IMR-90 (cell line): ENCODE results near the gene EYS. TPM values are rescaled to one million over a fixed set of nuclear protein-coding genes. Genes with fewer than 3 reads are reported as not detected.

Experiments used
- ATAC-seq: fragments of 200-7000 bp; cut with Tn5 transposase; 2 replicates; pipeline ENCODE4 v1.9.1; 2020; ENCODE audit warnings: low read depth, mild to moderate bottlenecking, moderate library complexity
- BruUV-seq: library from RNA; stranded (reverse); fragments of 400-500 nt; replicated peaks from 2 replicates; lab custom pipeline; 2021; lab: Mats Ljungman, UMichigan
- CTCF ChIA-PET: fragments of 300-600 bp; formaldehyde crosslinking; extraction: SDS; loops from one replicate; lab custom pipeline; 2021; ENCODE audit warnings: antibody characterized with exemption; lab: Yijun Ruan, JAX
- POLR2A ChIA-PET: fragments of 300-600 bp; sonication (Branson Sonifier 250); formaldehyde crosslinking; loops from one replicate; lab custom pipeline; 2022; ENCODE audit warnings: antibody characterized with exemption; ENCODE audit not compliant: unreplicated experiment; lab: Charles Lee
- DNase-seq: peaks from one replicate; pipeline ENCODE4 v3.0.0; 2013
- H2AFZ ChIP-seq: replicated peaks from 2 replicates; pipeline ENCODE3; 2013; ENCODE audit warnings: low read length, mild to moderate bottlenecking; ENCODE audit not compliant: poor library complexity
- H2AK5ac ChIP-seq: 2 replicates; pipeline ENCODE4 v1.6.1; 2013; ENCODE audit warnings: low read depth, low read length, inconsistent platforms
- H2AK9ac ChIP-seq: replicated peaks from 2 replicates; pipeline ENCODE3; 2013; ENCODE audit warnings: mild to moderate bottlenecking, low read depth, low read length, moderate library complexity; ENCODE audit not compliant: poor library complexity
- H2BK120ac ChIP-seq: 2 replicates; pipeline ENCODE4 v1.6.1; 2013; ENCODE audit warnings: low read depth, low read length, inconsistent platforms
- H2BK15ac ChIP-seq: 3 replicates; pipeline ENCODE4 v1.6.1; 2013; ENCODE audit warnings: low read depth, low read length, inconsistent platforms
- H2BK20ac ChIP-seq: 2 replicates; pipeline ENCODE4 v1.6.1; 2013; ENCODE audit warnings: low read depth, mild to moderate bottlenecking, inconsistent platforms, low read length, moderate library complexity
- H2BK5ac ChIP-seq: 2 replicates; pipeline ENCODE4 v1.6.1; 2013; ENCODE audit warnings: mild to moderate bottlenecking, low read depth, low read length, inconsistent platforms; ENCODE audit not compliant: poor library complexity, severe bottlenecking
- H3K14ac ChIP-seq: replicated peaks from 2 replicates; pipeline ENCODE4 v1.6.1; 2013; ENCODE audit warnings: low read depth, low read length, inconsistent platforms
- H3K18ac ChIP-seq: 2 replicates; pipeline ENCODE4 v1.6.1; 2013; ENCODE audit warnings: low read depth, low read length, control low read depth
- H3K23ac ChIP-seq: 2 replicates; pipeline ENCODE4 v1.6.1; 2013; ENCODE audit warnings: low read depth, low read length, inconsistent platforms
- H3K27ac ChIP-seq: 2 replicates; pipeline ENCODE4 v1.5.1; 2013; ENCODE audit warnings: mild to moderate bottlenecking, control low read depth, low read length; ENCODE audit not compliant: insufficient read depth
- H3K27me3 ChIP-seq: 2 replicates; pipeline ENCODE4 v1.6.1; 2013; ENCODE audit warnings: low read length; ENCODE audit not compliant: control insufficient read depth, insufficient read depth
- H3K36me3 ChIP-seq: 2 replicates; pipeline ENCODE4 v1.6.1; 2013; ENCODE audit warnings: low read length, mixed read lengths; ENCODE audit not compliant: control insufficient read depth, insufficient read depth
- H3K4ac ChIP-seq: 2 replicates; pipeline ENCODE4 v1.6.1; 2013; ENCODE audit warnings: low read depth, low read length, inconsistent platforms
- H3K4me1 ChIP-seq: 2 replicates; pipeline ENCODE4 v1.6.1; 2013; ENCODE audit warnings: low read length, mixed read lengths; ENCODE audit not compliant: control insufficient read depth, insufficient read depth
- H3K4me2 ChIP-seq: 2 replicates; pipeline ENCODE4 v1.6.1; 2013; ENCODE audit warnings: low read depth, mild to moderate bottlenecking, control low read depth, low read length, moderate library complexity
- H3K4me3 ChIP-seq: 2 replicates; pipeline ENCODE4 v1.5.1; 2013; ENCODE audit warnings: low read depth, mild to moderate bottlenecking, control low read depth, low read length, moderate library complexity; ENCODE audit not compliant: insufficient read depth
- H3K56ac ChIP-seq: 2 replicates; pipeline ENCODE4 v1.6.1; 2013; ENCODE audit warnings: low read length, inconsistent platforms; ENCODE audit not compliant: insufficient read depth; ENCODE audit errors: extremely low read depth
- H3K79me1 ChIP-seq, 2 experiments: 2 replicates each; pipeline ENCODE4 v1.6.1; 2013; ENCODE audit warnings: low read length in 2 of 2, inconsistent platforms in 1 of 2, low read depth in 1 of 2
- H3K9ac ChIP-seq: 2 replicates; pipeline ENCODE4 v1.6.1; 2013; ENCODE audit warnings: low read depth, low read length, control low read depth
- H3K9me1 ChIP-seq: 2 replicates; pipeline ENCODE4 v1.6.1; 2013; ENCODE audit warnings: low read length, inconsistent platforms; ENCODE audit not compliant: insufficient read depth
- H3K9me3 ChIP-seq: 2 replicates; pipeline ENCODE4 v1.6.1; 2013; ENCODE audit warnings: low read length; ENCODE audit not compliant: control insufficient read depth, insufficient read depth
- H4K20me1 ChIP-seq: 2 replicates; pipeline ENCODE4 v1.6.1; 2013; ENCODE audit warnings: low read length, inconsistent platforms; ENCODE audit not compliant: insufficient read depth
- H4K5ac ChIP-seq: 2 replicates; pipeline ENCODE4 v1.6.1; 2013; ENCODE audit warnings: mild to moderate bottlenecking, low read depth, low read length, control low read depth
- H4K8ac ChIP-seq, 2 experiments: 2 replicates each; pipeline ENCODE4 v1.6.1; 2013; ENCODE audit warnings: low read depth in 2 of 2, low read length in 2 of 2, control low read depth in 1 of 2, inconsistent platforms in 1 of 2
- H4K91ac ChIP-seq: 2 replicates; pipeline ENCODE4 v1.6.1; 2013; ENCODE audit warnings: low read depth, low read length, inconsistent platforms; ENCODE audit not compliant: insufficient read depth
- BHLHE40 ChIP-seq: fragments of 150-350 bp; IDR thresholded peaks from 2 replicates; pipeline ENCODE4 v1.6.1; 2016; ENCODE audit warnings: mild to moderate bottlenecking, low read depth, low read length
- CHD1 ChIP-seq: IDR thresholded peaks from 2 replicates; pipeline ENCODE4 v1.6.1; 2012; ENCODE audit warnings: low read depth, low read length, improper control_type of control experiment
- FOS ChIP-seq: fragments of 150-350 bp; IDR thresholded peaks from 2 replicates; pipeline ENCODE4 v1.6.1; 2016; ENCODE audit warnings: low read depth, low read length
- MAZ ChIP-seq: IDR thresholded peaks from 2 replicates; pipeline ENCODE4 v1.6.1; 2012; ENCODE audit warnings: low read depth, mild to moderate bottlenecking, low read length, improper control_type of control experiment, moderate library complexity, borderline replicate concordance
- MXI1 ChIP-seq: IDR thresholded peaks from 2 replicates; pipeline ENCODE4 v1.6.1; 2012; ENCODE audit warnings: low read depth, mild to moderate bottlenecking, low read length, moderate library complexity, borderline replicate concordance
- NFE2L2 ChIP-seq: fragments of 150-350 bp; IDR thresholded peaks from 2 replicates; pipeline ENCODE4 v1.6.1; 2016; ENCODE audit warnings: low read depth, mild to moderate bottlenecking, low read length
- POLR2A ChIP-seq: IDR thresholded peaks from 2 replicates; pipeline ENCODE4 v1.6.1; 2012; ENCODE audit warnings: mild to moderate bottlenecking, low read depth, low read length
- RAD21 ChIP-seq: IDR thresholded peaks from 2 replicates; pipeline ENCODE4 v1.6.1; 2012; ENCODE audit warnings: low read length, improper control_type of control experiment
- RCOR1 ChIP-seq: IDR thresholded peaks from 2 replicates; pipeline ENCODE4 v1.6.1; 2012; ENCODE audit warnings: mild to moderate bottlenecking, low read length, improper control_type of control experiment; ENCODE audit not compliant: insufficient replicate concordance
- RFX5 ChIP-seq: IDR thresholded peaks from 2 replicates; pipeline ENCODE4 v1.8.0; 2012; ENCODE audit warnings: low read depth, mild to moderate bottlenecking, low read length, moderate library complexity
- SMC3 ChIP-seq: fragments of 150-350 bp; IDR thresholded peaks from 2 replicates; pipeline ENCODE4 v1.6.1; 2016; ENCODE audit warnings: low read depth, mild to moderate bottlenecking, antibody characterized with exemption, low read length, moderate library complexity
- dilution Hi-C: fragments of 300-500 bp; cut with HindIII; formaldehyde crosslinking; loops from one replicate; pipeline ENCODE4 v1.14.3; 2018; ENCODE audit warnings: low sequenced_read_pairs; ENCODE audit not compliant: unreplicated experiment
- in situ Hi-C: fragments of 300-500 bp; cut with MboI; formaldehyde crosslinking; loops from 3 replicates; pipeline ENCODE4 v1.14.3; 2019; ENCODE audit warnings: low sequenced_read_pairs, inconsistent platforms, mixed read lengths
- intact Hi-C: fragments of 100-400 bp; cut with micrococcal nuclease; formaldehyde crosslinking; loops from 2 replicates; pipeline ENCODE4 v1.10.0; 2022
- polyA plus RNA-seq, 3 experiments: library from polyadenylated mRNA; depleted of rRNA; stranded (reverse); fragments of >200 nt; gene quantifications; 2 replicates each; pipeline ENCODE4 v1.2.3, GENCODE V29; 2012; ENCODE audit warnings: low replicate concordance in 1 of 3
- total RNA-seq: library from RNA; depleted of rRNA; stranded (reverse); fragments of >200 nt; gene quantifications from 2 replicates; pipeline ENCODE4 v1.2.3, GENCODE V29; 2012
- TF ChIP-seq, protein P1 (sequence below): fragments of 150-350 bp; IDR thresholded peaks from 2 replicates; pipeline ENCODE4 v1.6.1; 2017; ENCODE audit warnings: mild to moderate bottlenecking, antibody characterized with exemption, low read length, low read depth
- TF ChIP-seq, protein P2 (sequence below): fragments of 150-350 bp; IDR thresholded peaks from 2 replicates; pipeline ENCODE4 v1.6.1; 2016; ENCODE audit warnings: low read depth, mild to moderate bottlenecking, low read length, moderate library complexity, borderline replicate concordance

Gene EYS
- total and polyA plus RNA-seq, 2 of the 4 experiments (the other 2 are of a cell fraction), result under 0.01 TPM; not detected in 1

DNA sequence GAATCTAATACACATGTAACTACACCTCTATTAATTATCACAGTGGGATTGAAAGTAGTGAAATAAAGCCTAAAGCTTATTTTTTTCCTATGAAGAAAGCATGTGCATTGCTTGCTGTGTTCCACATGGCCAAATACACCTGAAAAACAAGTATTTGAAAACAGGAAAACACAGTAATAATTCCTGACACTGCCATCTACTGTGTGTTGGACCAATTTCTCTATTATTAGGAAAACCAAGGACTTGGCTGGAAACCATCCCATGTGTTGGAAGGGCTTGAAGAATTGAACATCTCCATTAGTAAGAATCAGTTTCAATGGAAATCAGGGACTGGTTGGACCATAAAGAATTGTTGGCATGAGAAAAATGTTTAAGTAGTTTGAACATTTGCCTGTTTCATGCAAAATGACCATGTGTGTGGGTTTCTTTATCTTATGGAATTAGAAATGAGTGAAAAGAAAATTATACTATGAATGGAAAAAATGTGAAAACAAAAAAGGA, 1947.4 kb downstream of the EYS start:
- Histone ChIP-seq H4K20me1 (no peaks in the 10 kb centered on the region), H3K36me3 (no peaks in the 10 kb centered on the region), H3K27ac (no peak overlapping the region), H2BK5ac (no peak overlapping the region), H3K14ac (no peak overlapping the region), H3K9ac (no peak overlapping the region), H2AFZ (no peak overlapping the region), H2AK5ac (no peak overlapping the region), H3K9me1 (no peaks in the 10 kb centered on the region), H2BK120ac (no peak overlapping the region), H3K27me3 (peaks cover 4% of the 10 kb centered on the region), H3K4me1 (no peaks in the 10 kb centered on the region), H3K23ac (no peak overlapping the region), H3K4me3 (no peak overlapping the region), H3K56ac (no peak overlapping the region), H3K18ac (no peak overlapping the region), H2AK9ac (no peak overlapping the region), H4K8ac (no peak overlapping the region), H3K79me1 (no peaks in the 10 kb centered on the region), H4K91ac (no peak overlapping the region), H3K4ac (no peak overlapping the region), H2BK20ac (no peak overlapping the region), H4K5ac (no peak overlapping the region), H3K4me2 (no peak overlapping the region), H3K9me3 (no peaks in the 10 kb centered on the region), H2BK15ac (no peak overlapping the region)
- no TSS peak for BruUV-seq
- TF ChIP-seq RFX5 (no peak), SMC3 (no peak), CHD1 (no peak), RCOR1 (no peak), NFE2L2 (no peak), BHLHE40 (no peak), MXI1 (no peak), RAD21 (no peak), POLR2A (no peak), MAZ (no peak), FOS (no peak)
- TF ChIP-seq, protein P1, sequence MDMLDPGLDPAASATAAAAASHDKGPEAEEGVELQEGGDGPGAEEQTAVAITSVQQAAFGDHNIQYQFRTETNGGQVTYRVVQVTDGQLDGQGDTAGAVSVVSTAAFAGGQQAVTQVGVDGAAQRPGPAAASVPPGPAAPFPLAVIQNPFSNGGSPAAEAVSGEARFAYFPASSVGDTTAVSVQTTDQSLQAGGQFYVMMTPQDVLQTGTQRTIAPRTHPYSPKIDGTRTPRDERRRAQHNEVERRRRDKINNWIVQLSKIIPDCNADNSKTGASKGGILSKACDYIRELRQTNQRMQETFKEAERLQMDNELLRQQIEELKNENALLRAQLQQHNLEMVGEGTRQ, result no peak
- TF ChIP-seq, protein P2, sequence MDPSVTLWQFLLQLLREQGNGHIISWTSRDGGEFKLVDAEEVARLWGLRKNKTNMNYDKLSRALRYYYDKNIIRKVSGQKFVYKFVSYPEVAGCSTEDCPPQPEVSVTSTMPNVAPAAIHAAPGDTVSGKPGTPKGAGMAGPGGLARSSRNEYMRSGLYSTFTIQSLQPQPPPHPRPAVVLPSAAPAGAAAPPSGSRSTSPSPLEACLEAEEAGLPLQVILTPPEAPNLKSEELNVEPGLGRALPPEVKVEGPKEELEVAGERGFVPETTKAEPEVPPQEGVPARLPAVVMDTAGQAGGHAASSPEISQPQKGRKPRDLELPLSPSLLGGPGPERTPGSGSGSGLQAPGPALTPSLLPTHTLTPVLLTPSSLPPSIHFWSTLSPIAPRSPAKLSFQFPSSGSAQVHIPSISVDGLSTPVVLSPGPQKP, result no peak
- DNase-seq (no peak), ATAC-seq (no peak)
- intact Hi-C loops, result no loop called here
- ChIA-PET CTCF (no interaction called here), POLR2A (no interaction called here)
- dilution Hi-C loops, result no loop called here
- in situ Hi-C loops, result loop anchor here (5.0 kb wide), 2 partner anchors 162 to 407 kb away; no protein-coding TSS in a partner anchor
